Gastroesophageal sphincter (tissue), 3 donors: ENCODE results near the gene MKLN1.

Source experiments
- CTCF ChIP-seq, 4 experiments: fragments of 200-600 bp in 2 of 4; fragments of 450-650 bp in 2 of 4; sonication (generic) in 1 of 4; IDR thresholded peaks; one replicate each; pipeline ENCODE4 v1.5.1; 2017 to 2019; ENCODE audit warnings: antibody characterized with exemption in 4 of 4, mild to moderate bottlenecking in 2 of 4, moderate library complexity in 2 of 4
- EP300 ChIP-seq: sonication (generic); formaldehyde crosslinking; IDR thresholded peaks from one replicate; pipeline ENCODE4 v1.6.1; 2017; ENCODE audit warnings: antibody characterized with exemption, mild to moderate bottlenecking
- POLR2A ChIP-seq, 2 donors: fragments of 450-650 bp; IDR thresholded peaks; one replicate each; pipeline ENCODE4 v1.6.1; 2017; ENCODE audit warnings: antibody characterized with exemption in 2 of 2, mild to moderate bottlenecking in 2 of 2, moderate library complexity in 1 of 2
- POLR2AphosphoS5 ChIP-seq: sonication (generic); formaldehyde crosslinking; IDR thresholded peaks from one replicate; pipeline ENCODE4 v1.6.1; 2017; ENCODE audit warnings: antibody characterized with exemption

DNA sequence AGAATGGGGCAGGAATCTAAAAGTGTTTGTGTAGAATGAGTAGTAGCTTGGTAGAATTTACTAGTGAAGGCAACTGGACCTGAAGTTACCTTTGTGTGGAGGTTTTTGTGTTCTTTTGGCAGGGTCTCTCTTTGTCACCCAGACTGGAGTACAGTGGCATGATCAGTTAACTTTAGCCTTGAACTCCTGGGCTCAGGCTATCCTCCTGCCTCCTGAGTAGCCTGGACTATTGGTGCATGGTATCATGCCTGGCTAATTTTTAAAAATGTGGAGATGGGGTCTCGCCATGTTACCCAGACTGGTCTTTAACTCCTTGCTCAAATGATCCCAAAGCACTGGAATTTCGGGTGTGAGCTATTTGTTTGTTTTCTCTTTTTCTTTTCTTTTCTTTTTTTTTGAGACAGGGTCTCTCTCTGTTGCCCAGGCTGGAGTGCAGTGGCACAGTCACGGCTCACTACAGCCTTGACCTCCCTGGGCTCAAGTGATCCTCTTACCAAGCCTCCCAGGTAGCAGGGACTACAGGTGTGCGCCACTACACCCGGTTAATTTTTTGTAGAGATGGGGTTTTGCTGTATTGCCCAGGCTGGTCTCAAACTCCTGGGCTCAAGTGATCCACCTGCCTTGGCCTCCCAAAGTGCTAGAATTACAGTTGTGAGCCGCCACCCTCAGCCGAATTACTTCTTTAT, 76.7 kb downstream of the MKLN1 start:
- no peak for TF ChIP-seq POLR2A (IDR thresholded peaks at IDR 0.05)
- no peak for TF ChIP-seq CTCF (IDR thresholded peaks at IDR 0.05)
- no peak for TF ChIP-seq EP300
- TF ChIP-seq POLR2AphosphoS5: no peak
